ENCODE data around the gene CFAP54.

- no peak for TF ChIP-seq PPARA (CRISPR knock-in tag; IDR thresholded peaks at IDR 0.05; ENCODE audit: borderline replicate concordance)
- TF ChIP-seq GLIS3 (CRISPR knock-in tag; IDR thresholded peaks at IDR 0.05), result no peak
- TF ChIP-seq ZFP3 (CRISPR knock-in tag; IDR thresholded peaks at IDR 0.05), result no peak
- TF ChIP-seq ESRRG (CRISPR knock-in tag; IDR thresholded peaks at IDR 0.05), result no peak
- no peak for TF ChIP-seq ZFP30 (CRISPR knock-in tag; IDR thresholded peaks at IDR 0.05)
- no peak for TF ChIP-seq ZC3H10 (CRISPR knock-in tag; IDR thresholded peaks at IDR 0.05)
- no peak for TF ChIP-seq ISL1 (CRISPR knock-in tag; IDR thresholded peaks at IDR 0.05)
- TF ChIP-seq ARNTL (CRISPR knock-in tag; IDR thresholded peaks at IDR 0.05; ENCODE audit: borderline replicate concordance, low read depth), result no peak
- TF ChIP-seq TOX (CRISPR knock-in tag; IDR thresholded peaks at IDR 0.05; ENCODE audit: borderline replicate concordance), result no peak
- no peak for TF ChIP-seq BACH2 (CRISPR knock-in tag; IDR thresholded peaks at IDR 0.05; ENCODE audit: borderline replicate concordance)
- TF ChIP-seq, protein P1, sequence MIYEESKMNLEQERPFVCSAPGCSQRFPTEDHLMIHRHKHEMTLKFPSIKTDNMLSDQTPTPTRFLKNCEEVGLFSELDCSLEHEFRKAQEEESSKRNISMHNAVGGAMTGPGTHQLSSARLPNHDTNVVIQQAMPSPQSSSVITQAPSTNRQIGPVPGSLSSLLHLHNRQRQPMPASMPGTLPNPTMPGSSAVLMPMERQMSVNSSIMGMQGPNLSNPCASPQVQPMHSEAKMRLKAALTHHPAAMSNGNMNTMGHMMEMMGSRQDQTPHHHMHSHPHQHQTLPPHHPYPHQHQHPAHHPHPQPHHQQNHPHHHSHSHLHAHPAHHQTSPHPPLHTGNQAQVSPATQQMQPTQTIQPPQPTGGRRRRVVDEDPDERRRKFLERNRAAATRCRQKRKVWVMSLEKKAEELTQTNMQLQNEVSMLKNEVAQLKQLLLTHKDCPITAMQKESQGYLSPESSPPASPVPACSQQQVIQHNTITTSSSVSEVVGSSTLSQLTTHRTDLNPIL (CRISPR knock-in tag; IDR thresholded peaks at IDR 0.05; ENCODE audit: low read depth), result no peak
These were observed 7.6 kb downstream of the CFAP54 start for GRCh38 chr12:96496944-96497343.

All from SK-N-SH treated with all-trans-retinoic acid at 6 μM for 48 hours (cell line).